GM12878 (cell line): ENCODE data around the gene MDM4. TPM values are rescaled to one million over a fixed set of nuclear protein-coding genes. Genes with fewer than 3 reads are reported as not detected.

Source experiments
- ATF3 ChIP-seq: IDR thresholded peaks from 2 replicates; pipeline ENCODE4 v1.6.1; 2011; ENCODE audit warnings: low read depth, mild to moderate bottlenecking, low read length, moderate library complexity, borderline replicate concordance; ENCODE audit errors: extremely low read depth
- BRCA1 ChIP-seq: IDR thresholded peaks from 2 replicates; pipeline ENCODE4 v1.6.1; 2011; ENCODE audit warnings: low read depth, low read length, improper control_type of control experiment
- CBX5 ChIP-seq: sonication (generic); IDR thresholded peaks from 2 replicates; pipeline ENCODE4 v1.6.1; 2016; ENCODE audit warnings: low read depth, moderate library complexity, mild to moderate bottlenecking, inconsistent platforms
- CHD4 ChIP-seq: fragments of 200-600 bp; sonication (generic); IDR thresholded peaks from 2 replicates; pipeline ENCODE4 v1.6.1; 2016; ENCODE audit warnings: mild to moderate bottlenecking
- LARP7 ChIP-seq: fragments of 450-650 bp; IDR thresholded peaks from 2 replicates; pipeline ENCODE4 v1.6.1; 2017; ENCODE audit warnings: mild to moderate bottlenecking
- MEF2A ChIP-seq: IDR thresholded peaks from 2 replicates; pipeline ENCODE4 v1.6.1; 2011; ENCODE audit warnings: low read depth, mild to moderate bottlenecking, low read length, moderate library complexity; ENCODE audit not compliant: insufficient read depth
- NR2C1 ChIP-seq: fragments of 450-650 bp; IDR thresholded peaks from 2 replicates; pipeline ENCODE4 v1.6.1; 2017; ENCODE audit warnings: antibody characterized with exemption, mild to moderate bottlenecking, moderate library complexity
- NRF1 ChIP-seq: conservative IDR thresholded peaks from 2 replicates; pipeline ENCODE4 v1.6.1; 2011; ENCODE audit warnings: mild to moderate bottlenecking, low read depth, low read length, improper control_type of control experiment
- POLR2AphosphoS5 ChIP-seq: IDR thresholded peaks from 2 replicates; pipeline ENCODE4 v1.6.1; 2011; ENCODE audit warnings: mild to moderate bottlenecking, low read length, inconsistent platforms
- RAD21 ChIP-seq: IDR thresholded peaks from 2 replicates; pipeline ENCODE4 v1.6.1; 2011; ENCODE audit warnings: mild to moderate bottlenecking, low read depth, low read length, moderate library complexity; ENCODE audit not compliant: insufficient read depth
- RB1 ChIP-seq: fragments of 450-650 bp; formaldehyde crosslinking; IDR thresholded peaks from 2 replicates; pipeline ENCODE4 v1.6.1; 2017; ENCODE audit warnings: mild to moderate bottlenecking, borderline replicate concordance
- SUPT20H ChIP-seq: IDR thresholded peaks from 2 replicates; pipeline ENCODE4 v1.6.1; 2011; ENCODE audit warnings: low read depth, mild to moderate bottlenecking, low read length, moderate library complexity, borderline replicate concordance; ENCODE audit not compliant: control insufficient read depth
- TCF7 ChIP-seq: IDR thresholded peaks from 2 replicates; pipeline ENCODE4 v1.6.1; 2014; ENCODE audit warnings: antibody characterized with exemption, borderline replicate concordance
- ZBTB11 ChIP-seq: fragments of 450-650 bp; formaldehyde crosslinking; IDR thresholded peaks from 2 replicates; pipeline ENCODE4 v1.5.0; 2022; ENCODE audit warnings: mild to moderate bottlenecking, missing genetic modification characterization
- polyA plus RNA-seq, 11 experiments: library from polyadenylated mRNA; depleted of rRNA in 4 of 11; unstranded in 6 of 11; stranded (reverse) in 5 of 11; fragments of >200 nt; fragmentation: Nextera tagmentation in 4 of 11; fragmentation: Illumina TruSeq in 1 of 11; extraction: Ambion mirVana in 4 of 11; extraction: Trizol in 1 of 11; gene quantifications; 1 replicate in 1 of 11; 2 replicates in 10 of 11; pipeline versions ENCODE4 v1.2.1 to v1.2.3, GENCODE V29; 2011 to 2016; ENCODE audit warnings: inconsistent platforms in 2 of 11, missing spikeins in 2 of 11, low read depth in 1 of 11
- total RNA-seq, 4 experiments: library from RNA; depleted of rRNA in 3 of 4; stranded (reverse); fragments of >200 nt in 3 of 4; fragmentation: Illumina TruSeq in 1 of 4; extraction: Trizol in 1 of 4; gene quantifications; 2 replicates each; pipeline versions ENCODE4 v1.2.1 to v1.2.3, GENCODE V29; 2013 to 2021
- TF ChIP-seq, protein P1 (sequence below): fragments of 450-650 bp; IDR thresholded peaks from 2 replicates; pipeline ENCODE4 v1.6.1; 2018; ENCODE audit warnings: mild to moderate bottlenecking, low read depth, moderate library complexity; ENCODE audit not compliant: partially characterized antibody
- TF ChIP-seq, protein P2 (sequence below): IDR thresholded peaks from 2 replicates; pipeline ENCODE4 v1.6.1; 2012; ENCODE audit warnings: low read depth, low read length, improper control_type of control experiment
- TF ChIP-seq, protein P3 (sequence below): fragments of 450-650 bp; IDR thresholded peaks from 2 replicates; pipeline ENCODE4 v1.6.1; 2014; ENCODE audit warnings: mild to moderate bottlenecking
- TF ChIP-seq, protein P4 (sequence below): fragments of 450-650 bp; IDR thresholded peaks from 2 replicates; pipeline ENCODE4 v1.6.1; 2018; ENCODE audit warnings: borderline replicate concordance, mild to moderate bottlenecking; ENCODE audit not compliant: partially characterized antibody

The MDM4 gene
- total and polyA plus RNA-seq, 10 of the 15 experiments (the other 5 are each of a cell fraction or from before 2014, with no cell fraction given): 2.5 to 74.4 (median 22.7) TPM

DNA sequence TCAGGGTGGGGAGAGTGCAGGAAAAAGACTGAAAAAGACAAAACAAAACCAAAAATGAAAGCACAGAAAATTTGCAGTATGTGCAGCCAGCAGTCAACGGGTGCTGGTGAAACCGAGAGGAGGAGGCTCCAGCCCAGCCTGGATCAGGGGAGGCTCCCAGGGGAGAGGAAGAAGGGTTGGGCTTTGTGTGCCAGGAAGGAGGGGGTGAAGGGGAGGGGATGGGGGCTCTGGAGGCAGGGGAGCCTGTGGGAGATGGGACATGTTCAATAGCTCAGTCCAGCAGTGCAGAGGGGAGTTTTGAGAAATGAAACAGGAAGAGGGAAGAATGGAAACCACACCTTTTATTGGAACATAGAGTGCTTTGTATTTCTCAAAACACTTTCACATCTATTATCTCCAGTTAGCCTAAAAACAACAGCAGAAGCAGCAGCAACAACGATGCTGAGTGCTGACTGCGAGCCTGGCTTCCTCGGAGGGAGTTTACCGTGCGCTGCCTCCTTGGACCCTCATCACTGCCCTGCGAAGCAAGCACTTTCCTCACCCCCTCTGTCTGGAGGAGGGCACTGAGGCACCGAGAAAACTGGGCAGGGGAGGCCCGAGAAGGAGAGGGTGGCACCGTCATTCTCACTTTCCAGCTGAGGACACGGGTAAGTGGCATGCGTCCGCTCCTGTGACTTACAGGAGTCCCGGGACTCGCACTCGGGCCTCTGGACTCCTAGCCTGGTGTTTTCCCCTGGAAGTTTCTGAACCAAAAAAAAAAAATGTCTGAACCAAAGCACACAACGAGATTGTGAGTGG lies 62.9 kb downstream of the MDM4 start (continued):
- no peak for TF ChIP-seq ZBTB11 (CRISPR knock-in tag)
- no peak for TF ChIP-seq SUPT20H
- no peak for TF ChIP-seq CBX5
- TF ChIP-seq, protein P1, sequence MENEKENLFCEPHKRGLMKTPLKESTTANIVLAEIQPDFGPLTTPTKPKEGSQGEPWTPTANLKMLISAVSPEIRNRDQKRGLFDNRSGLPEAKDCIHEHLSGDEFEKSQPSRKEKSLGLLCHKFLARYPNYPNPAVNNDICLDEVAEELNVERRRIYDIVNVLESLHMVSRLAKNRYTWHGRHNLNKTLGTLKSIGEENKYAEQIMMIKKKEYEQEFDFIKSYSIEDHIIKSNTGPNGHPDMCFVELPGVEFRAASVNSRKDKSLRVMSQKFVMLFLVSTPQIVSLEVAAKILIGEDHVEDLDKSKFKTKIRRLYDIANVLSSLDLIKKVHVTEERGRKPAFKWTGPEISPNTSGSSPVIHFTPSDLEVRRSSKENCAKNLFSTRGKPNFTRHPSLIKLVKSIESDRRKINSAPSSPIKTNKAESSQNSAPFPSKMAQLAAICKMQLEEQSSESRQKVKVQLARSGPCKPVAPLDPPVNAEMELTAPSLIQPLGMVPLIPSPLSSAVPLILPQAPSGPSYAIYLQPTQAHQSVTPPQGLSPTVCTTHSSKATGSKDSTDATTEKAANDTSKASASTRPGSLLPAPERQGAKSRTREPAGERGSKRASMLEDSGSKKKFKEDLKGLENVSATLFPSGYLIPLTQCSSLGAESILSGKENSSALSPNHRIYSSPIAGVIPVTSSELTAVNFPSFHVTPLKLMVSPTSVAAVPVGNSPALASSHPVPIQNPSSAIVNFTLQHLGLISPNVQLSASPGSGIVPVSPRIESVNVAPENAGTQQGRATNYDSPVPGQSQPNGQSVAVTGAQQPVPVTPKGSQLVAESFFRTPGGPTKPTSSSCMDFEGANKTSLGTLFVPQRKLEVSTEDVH: no peak
- TF ChIP-seq, protein P2, sequence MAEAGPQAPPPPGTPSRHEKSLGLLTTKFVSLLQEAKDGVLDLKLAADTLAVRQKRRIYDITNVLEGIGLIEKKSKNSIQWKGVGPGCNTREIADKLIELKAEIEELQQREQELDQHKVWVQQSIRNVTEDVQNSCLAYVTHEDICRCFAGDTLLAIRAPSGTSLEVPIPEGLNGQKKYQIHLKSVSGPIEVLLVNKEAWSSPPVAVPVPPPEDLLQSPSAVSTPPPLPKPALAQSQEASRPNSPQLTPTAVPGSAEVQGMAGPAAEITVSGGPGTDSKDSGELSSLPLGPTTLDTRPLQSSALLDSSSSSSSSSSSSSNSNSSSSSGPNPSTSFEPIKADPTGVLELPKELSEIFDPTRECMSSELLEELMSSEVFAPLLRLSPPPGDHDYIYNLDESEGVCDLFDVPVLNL: no peak
- TF ChIP-seq RB1: no peak
- no peak for TF ChIP-seq CHD4
- TF ChIP-seq POLR2AphosphoS5: no peak
- no peak for TF ChIP-seq LARP7
- no peak for TF ChIP-seq ATF3
- no peak for TF ChIP-seq RAD21
- no peak for TF ChIP-seq TCF7
- TF ChIP-seq, protein P3, sequence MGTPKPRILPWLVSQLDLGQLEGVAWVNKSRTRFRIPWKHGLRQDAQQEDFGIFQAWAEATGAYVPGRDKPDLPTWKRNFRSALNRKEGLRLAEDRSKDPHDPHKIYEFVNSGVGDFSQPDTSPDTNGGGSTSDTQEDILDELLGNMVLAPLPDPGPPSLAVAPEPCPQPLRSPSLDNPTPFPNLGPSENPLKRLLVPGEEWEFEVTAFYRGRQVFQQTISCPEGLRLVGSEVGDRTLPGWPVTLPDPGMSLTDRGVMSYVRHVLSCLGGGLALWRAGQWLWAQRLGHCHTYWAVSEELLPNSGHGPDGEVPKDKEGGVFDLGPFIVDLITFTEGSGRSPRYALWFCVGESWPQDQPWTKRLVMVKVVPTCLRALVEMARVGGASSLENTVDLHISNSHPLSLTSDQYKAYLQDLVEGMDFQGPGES: no peak
- no peak for TF ChIP-seq MEF2A
- no peak for TF ChIP-seq NR2C1
- TF ChIP-seq, protein P4, sequence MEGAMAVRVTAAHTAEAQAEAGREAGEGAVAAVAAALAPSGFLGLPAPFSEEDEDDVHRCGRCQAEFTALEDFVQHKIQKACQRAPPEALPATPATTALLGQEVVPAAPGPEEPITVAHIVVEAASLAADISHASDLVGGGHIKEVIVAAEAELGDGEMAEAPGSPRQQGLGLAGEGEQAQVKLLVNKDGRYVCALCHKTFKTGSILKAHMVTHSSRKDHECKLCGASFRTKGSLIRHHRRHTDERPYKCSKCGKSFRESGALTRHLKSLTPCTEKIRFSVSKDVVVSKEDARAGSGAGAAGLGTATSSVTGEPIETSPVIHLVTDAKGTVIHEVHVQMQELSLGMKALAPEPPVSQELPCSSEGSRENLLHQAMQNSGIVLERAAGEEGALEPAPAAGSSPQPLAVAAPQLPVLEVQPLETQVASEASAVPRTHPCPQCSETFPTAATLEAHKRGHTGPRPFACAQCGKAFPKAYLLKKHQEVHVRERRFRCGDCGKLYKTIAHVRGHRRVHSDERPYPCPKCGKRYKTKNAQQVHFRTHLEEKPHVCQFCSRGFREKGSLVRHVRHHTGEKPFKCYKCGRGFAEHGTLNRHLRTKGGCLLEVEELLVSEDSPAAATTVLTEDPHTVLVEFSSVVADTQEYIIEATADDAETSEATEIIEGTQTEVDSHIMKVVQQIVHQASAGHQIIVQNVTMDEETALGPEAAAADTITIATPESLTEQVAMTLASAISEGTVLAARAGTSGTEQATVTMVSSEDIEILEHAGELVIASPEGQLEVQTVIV: no peak
- TF ChIP-seq BRCA1: no peak
- TF ChIP-seq NRF1: no peak
